CD4-positive, alpha-beta T cell treated with Interleukin-4 for 4 hours (primary cell): ENCODE measurements around the gene NPW.

Experiments used
- DNase-seq: peaks from one replicate; pipeline ENCODE4 v3.0.0-alpha.2; 2020

The NPW gene

GRCh38 chr16:2019518-2019920 lies at the start of gene NPW:
Gene NPW (plus strand): TSS chr16:2019785.
- no peak for DNase-seq

GRCh38 chr16:1971796-1972489 lies 47.6 kb upstream of the NPW start, which contains the start of gene TBL3:
Gene TBL3 (plus strand): TSS chr16:1972053. CDS start chr16:1972165, 112 bp downstream.
- peak; percentile 96 for DNase-seq

- no peak for DNase-seq
Observed at GRCh38 chr16:1972490-1972877, 47.1 kb upstream of the NPW start.

- DNase-seq: no peak
Observed at GRCh38 chr16:1973461-1974156, 46.0 kb upstream of the NPW start.

GRCh38 chr16:1974157-1975070 lies 45.2 kb upstream of the NPW start:
- DNase-seq: no peak

- DNase-seq: no peak
Observed at GRCh38 chr16:1975432-1976215, 44.0 kb upstream of the NPW start.

- no peak for DNase-seq
Observed at GRCh38 chr16:1976216-1976520, 43.4 kb upstream of the NPW start.

GRCh38 chr16:1976951-1977874 lies 42.4 kb upstream of the NPW start:
- DNase-seq: no peak

GRCh38 chr16:1977875-1978268 lies 41.7 kb upstream of the NPW start:
- DNase-seq: no peak

GRCh38 chr16:1978476-1979120 lies 41.0 kb upstream of the NPW start:
- DNase-seq: no peak

- DNase-seq: no peak
Observed at GRCh38 chr16:1979271-1980029, 40.1 kb upstream of the NPW start.

GRCh38 chr16:1980030-1980769 lies 39.4 kb upstream of the NPW start:
- DNase-seq: no peak

GRCh38 chr16:1980770-1981087 lies 38.9 kb upstream of the NPW start:
- DNase-seq: no peak

GRCh38 chr16:1981398-1981836 lies 38.2 kb upstream of the NPW start, which contains the start of gene NOXO1:
Gene NOXO1 (minus strand): TSS chr16:1981469. CDS start chr16:1981179, 290 bp downstream.
- no peak for DNase-seq

- no peak for DNase-seq
Observed at GRCh38 chr16:1982013-1982433, 37.6 kb upstream of the NPW start.

- DNase-seq: no peak
Observed at GRCh38 chr16:1982991-1983543, 36.5 kb upstream of the NPW start.

- peak; percentile 68 for DNase-seq
Observed at GRCh38 chr16:1983544-1984346, 35.8 kb upstream of the NPW start, which contains the start of gene GFER. Gene GFER (plus strand): TSS chr16:1984193. CDS start chr16:1984219, 26 bp downstream.
